ENCODE results near the gene UPK1A.

DNA sequence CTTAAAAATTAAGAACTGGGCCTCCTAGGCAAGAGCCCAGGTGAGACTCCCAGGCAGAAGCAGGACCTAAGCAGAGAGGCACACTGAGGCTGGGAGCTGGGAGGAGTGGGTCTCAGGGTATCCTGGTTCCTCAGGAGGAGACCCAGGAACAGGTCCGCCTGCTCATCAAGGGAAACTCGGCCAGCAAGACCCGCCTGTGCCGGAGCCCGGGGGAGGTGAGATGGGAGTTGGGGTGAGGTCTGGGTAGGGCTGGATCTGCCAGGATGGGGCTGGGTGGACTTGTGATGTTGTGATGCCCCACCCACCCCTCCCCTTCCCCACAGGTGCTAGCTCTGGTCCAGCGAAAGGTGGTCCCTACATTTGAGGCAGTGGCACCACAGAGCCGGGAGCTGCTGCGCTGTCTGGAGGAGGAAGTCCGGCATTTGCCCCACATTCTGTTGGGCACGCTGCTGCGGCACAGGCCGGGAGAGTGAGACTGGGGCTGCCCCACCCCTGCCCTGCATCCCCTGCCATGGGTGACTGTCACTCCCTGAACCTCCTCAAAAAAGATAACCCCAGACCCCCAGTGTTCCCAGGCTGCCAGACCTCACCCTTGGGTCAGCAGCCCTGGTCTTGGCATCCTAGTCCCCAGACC lies 46.9 kb upstream of the UPK1A start:
- TF ChIP-seq, protein P1, sequence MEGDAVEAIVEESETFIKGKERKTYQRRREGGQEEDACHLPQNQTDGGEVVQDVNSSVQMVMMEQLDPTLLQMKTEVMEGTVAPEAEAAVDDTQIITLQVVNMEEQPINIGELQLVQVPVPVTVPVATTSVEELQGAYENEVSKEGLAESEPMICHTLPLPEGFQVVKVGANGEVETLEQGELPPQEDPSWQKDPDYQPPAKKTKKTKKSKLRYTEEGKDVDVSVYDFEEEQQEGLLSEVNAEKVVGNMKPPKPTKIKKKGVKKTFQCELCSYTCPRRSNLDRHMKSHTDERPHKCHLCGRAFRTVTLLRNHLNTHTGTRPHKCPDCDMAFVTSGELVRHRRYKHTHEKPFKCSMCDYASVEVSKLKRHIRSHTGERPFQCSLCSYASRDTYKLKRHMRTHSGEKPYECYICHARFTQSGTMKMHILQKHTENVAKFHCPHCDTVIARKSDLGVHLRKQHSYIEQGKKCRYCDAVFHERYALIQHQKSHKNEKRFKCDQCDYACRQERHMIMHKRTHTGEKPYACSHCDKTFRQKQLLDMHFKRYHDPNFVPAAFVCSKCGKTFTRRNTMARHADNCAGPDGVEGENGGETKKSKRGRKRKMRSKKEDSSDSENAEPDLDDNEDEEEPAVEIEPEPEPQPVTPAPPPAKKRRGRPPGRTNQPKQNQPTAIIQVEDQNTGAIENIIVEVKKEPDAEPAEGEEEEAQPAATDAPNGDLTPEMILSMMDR (IDR thresholded peaks at IDR 0.05 in 2 of 3, conservative IDR thresholded peaks at IDR 0.05 in 1 of 3; ENCODE audit: control insufficient read depth in 2 of 3, extremely low read depth in 1 of 3, insufficient read depth in 1 of 3, low read depth in 3 of 3, low read length in 3 of 3) = no peak
- no peak for TF ChIP-seq BCL11A (IDR thresholded peaks at IDR 0.05; ENCODE audit: low read depth, low read length)
- TF ChIP-seq SREBF1 (IDR thresholded peaks at IDR 0.05; ENCODE audit: low read length) = no peak
- TF ChIP-seq SPI1 (IDR thresholded peaks at IDR 0.05; ENCODE audit: borderline replicate concordance, insufficient read depth, low read depth, low read length) = no peak
- no peak for TF ChIP-seq POLR2A (IDR thresholded peaks at IDR 0.05; ENCODE audit: low read depth, low read length)
